Stimulated activated naive CD8-positive, alpha-beta T cell treated with anti-CD3 and anti-CD28 coated beads, Interleukin-15, Interleukin-2, amounts not matched to agents 100 ng/mL and 50 ng/mL, for 24 hours (primary cell): Measurements from ENCODE around the gene KREMEN1.

Experiments used
- H3K27ac Mint-ChIP-seq: one replicate; pipeline ENCODE4 v1.8.0; 2021; ENCODE audit warnings: mild to moderate bottlenecking, mixed read lengths
- H3K27me3 Mint-ChIP-seq: one replicate; pipeline ENCODE4 v1.8.0; 2021; ENCODE audit warnings: mixed read lengths
- H3K36me3 Mint-ChIP-seq: one replicate; pipeline ENCODE4 v1.8.0; 2021; ENCODE audit warnings: low read depth, mixed read lengths
- H3K4me1 Mint-ChIP-seq: one replicate; pipeline ENCODE4 v1.8.0; 2021; ENCODE audit warnings: low read depth, mixed read lengths
- H3K4me3 Mint-ChIP-seq: one replicate; pipeline ENCODE4 v1.8.0; 2021; ENCODE audit warnings: mild to moderate bottlenecking, mixed read lengths
- H3K9me3 Mint-ChIP-seq: one replicate; pipeline ENCODE4 v1.8.0; 2021; ENCODE audit warnings: mixed read lengths

Gene KREMEN1

GRCh38 chr22:29096736-29097669 is 24.2 kb downstream of the KREMEN1 start:
- no peak overlapping the region for H3K4me3 Mint-ChIP-seq
- no peak overlapping the region for H3K27ac Mint-ChIP-seq
- H3K27me3 Mint-ChIP-seq = peaks cover under 1% of the 10 kb centered on the region
- no peaks in the 10 kb centered on the region for H3K9me3 Mint-ChIP-seq
- no peaks in the 10 kb centered on the region for H3K4me1 Mint-ChIP-seq
- H3K36me3 Mint-ChIP-seq = no peaks in the 10 kb centered on the region

- Mint-ChIP-seq H3K4me3 (no peak overlapping the region), H3K27me3 (no peaks in the 10 kb centered on the region), H3K9me3 (no peaks in the 10 kb centered on the region), H3K4me1 (no peaks in the 10 kb centered on the region), H3K27ac (no peak overlapping the region), H3K36me3 (no peaks in the 10 kb centered on the region)
Measured at GRCh38 chr22:29098296-29098695, 25.5 kb downstream of the KREMEN1 start.

- Mint-ChIP-seq H3K9me3 (no peaks in the 10 kb centered on the region), H3K27me3 (no peaks in the 10 kb centered on the region), H3K4me1 (no peaks in the 10 kb centered on the region), H3K36me3 (no peaks in the 10 kb centered on the region), H3K4me3 (no peak overlapping the region), H3K27ac (no peak overlapping the region)
Measured at GRCh38 chr22:29102300-29102699, 29.5 kb downstream of the KREMEN1 start.

- Mint-ChIP-seq H3K27ac (no peak overlapping the region), H3K27me3 (no peaks in the 10 kb centered on the region), H3K4me3 (no peak overlapping the region), H3K36me3 (no peaks in the 10 kb centered on the region), H3K9me3 (no peaks in the 10 kb centered on the region), H3K4me1 (no peaks in the 10 kb centered on the region)
Measured at GRCh38 chr22:29103121-29103520, 30.3 kb downstream of the KREMEN1 start.

- H3K4me1 Mint-ChIP-seq = no peaks in the 10 kb centered on the region
- H3K27ac Mint-ChIP-seq = no peak overlapping the region
- peaks cover 15% of the 10 kb centered on the region for H3K27me3 Mint-ChIP-seq
- H3K36me3 Mint-ChIP-seq = no peaks in the 10 kb centered on the region
- H3K9me3 Mint-ChIP-seq = no peaks in the 10 kb centered on the region
- H3K4me3 Mint-ChIP-seq = no peak overlapping the region
Measured at GRCh38 chr22:29105468-29105867, 32.6 kb downstream of the KREMEN1 start.

GRCh38 chr22:29106839-29107238 is 34.0 kb downstream of the KREMEN1 start:
- Mint-ChIP-seq H3K27me3 (peaks cover 20% of the 10 kb centered on the region), H3K27ac (no peak overlapping the region), H3K4me3 (no peak overlapping the region), H3K36me3 (no peaks in the 10 kb centered on the region), H3K9me3 (no peaks in the 10 kb centered on the region), H3K4me1 (no peaks in the 10 kb centered on the region)

GRCh38 chr22:29108137-29108536 is 35.3 kb downstream of the KREMEN1 start:
- Mint-ChIP-seq H3K9me3 (no peaks in the 10 kb centered on the region), H3K27me3 (peaks cover 20% of the 10 kb centered on the region), H3K27ac (no peak overlapping the region), H3K4me3 (no peak overlapping the region), H3K36me3 (no peaks in the 10 kb centered on the region), H3K4me1 (no peaks in the 10 kb centered on the region)

- Mint-ChIP-seq H3K36me3 (no peaks in the 10 kb centered on the region), H3K9me3 (no peaks in the 10 kb centered on the region), H3K27ac (no peak overlapping the region), H3K4me1 (no peaks in the 10 kb centered on the region), H3K27me3 (peaks cover 23% of the 10 kb centered on the region), H3K4me3 (no peak overlapping the region)
Measured at GRCh38 chr22:29109822-29110221, 37.0 kb downstream of the KREMEN1 start.

GRCh38 chr22:29110946-29111345 is 38.1 kb downstream of the KREMEN1 start:
- Mint-ChIP-seq H3K36me3 (no peaks in the 10 kb centered on the region), H3K4me3 (no peak overlapping the region), H3K4me1 (no peaks in the 10 kb centered on the region), H3K27me3 (peaks cover 23% of the 10 kb centered on the region), H3K9me3 (no peaks in the 10 kb centered on the region), H3K27ac (no peak overlapping the region)

GRCh38 chr22:29112121-29112520 is 39.3 kb downstream of the KREMEN1 start:
- H3K27ac Mint-ChIP-seq = no peak overlapping the region
- peaks cover 27% of the 10 kb centered on the region for H3K27me3 Mint-ChIP-seq
- no peak overlapping the region for H3K4me3 Mint-ChIP-seq
- H3K9me3 Mint-ChIP-seq = no peaks in the 10 kb centered on the region
- no peaks in the 10 kb centered on the region for H3K36me3 Mint-ChIP-seq
- H3K4me1 Mint-ChIP-seq = no peaks in the 10 kb centered on the region

- no peaks in the 10 kb centered on the region for H3K4me1 Mint-ChIP-seq
- no peak overlapping the region for H3K4me3 Mint-ChIP-seq
- peaks cover 27% of the 10 kb centered on the region for H3K27me3 Mint-ChIP-seq
- H3K9me3 Mint-ChIP-seq = no peaks in the 10 kb centered on the region
- H3K36me3 Mint-ChIP-seq = no peaks in the 10 kb centered on the region
- no peak overlapping the region for H3K27ac Mint-ChIP-seq
Measured at GRCh38 chr22:29112681-29113080, 39.8 kb downstream of the KREMEN1 start.

GRCh38 chr22:29113319-29113718 is 40.5 kb downstream of the KREMEN1 start:
- no peaks in the 10 kb centered on the region for H3K4me1 Mint-ChIP-seq
- peaks cover 31% of the 10 kb centered on the region for H3K27me3 Mint-ChIP-seq
- no peaks in the 10 kb centered on the region for H3K9me3 Mint-ChIP-seq
- no peak overlapping the region for H3K27ac Mint-ChIP-seq
- H3K36me3 Mint-ChIP-seq = no peaks in the 10 kb centered on the region
- H3K4me3 Mint-ChIP-seq = no peak overlapping the region

GRCh38 chr22:29114392-29114791 is 41.6 kb downstream of the KREMEN1 start:
- no peaks in the 10 kb centered on the region for H3K9me3 Mint-ChIP-seq
- no peaks in the 10 kb centered on the region for H3K36me3 Mint-ChIP-seq
- H3K27ac Mint-ChIP-seq = no peak overlapping the region
- H3K4me3 Mint-ChIP-seq = no peak overlapping the region
- peaks cover 26% of the 10 kb centered on the region for H3K27me3 Mint-ChIP-seq
- no peaks in the 10 kb centered on the region for H3K4me1 Mint-ChIP-seq

GRCh38 chr22:29115682-29116288 is 43.0 kb downstream of the KREMEN1 start:
- H3K9me3 Mint-ChIP-seq = peaks cover 4% of the 10 kb centered on the region
- H3K4me3 Mint-ChIP-seq = no peak overlapping the region
- H3K27me3 Mint-ChIP-seq = peaks cover 25% of the 10 kb centered on the region
- no peaks in the 10 kb centered on the region for H3K36me3 Mint-ChIP-seq
- no peak overlapping the region for H3K27ac Mint-ChIP-seq
- no peaks in the 10 kb centered on the region for H3K4me1 Mint-ChIP-seq

GRCh38 chr22:29116397-29117123 is 43.7 kb downstream of the KREMEN1 start:
- Mint-ChIP-seq H3K27me3 (peaks cover 24% of the 10 kb centered on the region), H3K27ac (no peak overlapping the region)

More at GRCh38 chr22:29116397-29117123, 43.7 kb downstream of the KREMEN1 start:
- Mint-ChIP-seq H3K4me3 (no peak overlapping the region), H3K9me3 (peaks cover 4% of the 10 kb centered on the region), H3K36me3 (no peaks in the 10 kb centered on the region), H3K4me1 (no peaks in the 10 kb centered on the region)
